Esophagus muscularis mucosa (tissue), 4 donors: Measurements from ENCODE around the gene EML3. TPM values are rescaled to one million over a fixed set of nuclear protein-coding genes. Genes with fewer than 3 reads are reported as not detected.

Experiments
- DNase-seq: peaks from one replicate; pipeline ENCODE4 v3.0.0-alpha.2; 2017; ENCODE audit errors: extremely low spot score
- H3K27ac ChIP-seq, 4 donors: fragments of 200-600 bp; sonication (generic); replicated peaks in 1 of 4; 1 replicate in 3 of 4; 2 replicates in 1 of 4; pipeline ENCODE4 v1.5.1; 2016 to 2019; ENCODE audit warnings: mild to moderate bottlenecking in 1 of 4
- H3K27me3 ChIP-seq, 4 donors: fragments of 200-600 bp; sonication (generic); one replicate each; pipeline versions ENCODE4 v1.5.1 to v1.6.0; 2016 to 2019
- H3K36me3 ChIP-seq, 4 donors: fragments of 200-600 bp; sonication (generic); one replicate each; pipeline ENCODE4 v1.5.1; 2016 to 2019
- H3K4me1 ChIP-seq, 4 donors: fragments of 200-600 bp; sonication (generic); one replicate each; pipeline ENCODE4 v1.5.1; 2016 to 2019
- H3K4me3 ChIP-seq, 4 donors: fragments of 200-600 bp; sonication (generic); 1 replicate in 2 of 4; 2 replicates in 2 of 4; pipeline ENCODE4 v1.5.1; 2016 to 2019; ENCODE audit warnings: mild to moderate bottlenecking in 4 of 4, moderate library complexity in 1 of 4
- H3K9me3 ChIP-seq, 4 donors: fragments of 200-600 bp; sonication (generic); 1 replicate in 3 of 4; 2 replicates in 1 of 4; pipeline ENCODE4 v1.5.1; 2016 to 2019
- EP300 ChIP-seq: sonication (generic); formaldehyde crosslinking; IDR thresholded peaks from one replicate; pipeline ENCODE4 v1.6.1; 2017; ENCODE audit warnings: antibody characterized with exemption
- POLR2A ChIP-seq: fragments of 450-650 bp; IDR thresholded peaks from one replicate; pipeline ENCODE4 v1.6.1; 2017; ENCODE audit warnings: antibody characterized with exemption, moderate library complexity, mild to moderate bottlenecking, low read depth
- POLR2AphosphoS5 ChIP-seq, 2 donors: sonication (generic); formaldehyde crosslinking; IDR thresholded peaks; one replicate each; pipeline ENCODE4 v1.6.1; 2017; ENCODE audit warnings: antibody characterized with exemption in 2 of 2
- WGBS: methylation state at CpG from one replicate; pipeline ENCODE4 v1.1.5; 2018; 5-methylcytosine and 5-hydroxymethylcytosine counted together
- intact Hi-C: fragments of 100-400 bp; cut with DNase I; formaldehyde crosslinking; loops from one replicate; pipeline ENCODE4 v1.15.1; 2023
- total RNA-seq, 4 donors: library from RNA; depleted of rRNA; stranded (reverse); fragments of >200 nt; gene quantifications; one replicate each; pipeline versions ENCODE4 v1.1.0 to v1.2.1, GENCODE V29; 2016
- TF ChIP-seq, protein P1 (sequence below), 3 experiments: fragments of 200-600 bp in 2 of 3; fragments of 450-650 bp in 1 of 3; sonication (generic) in 2 of 3; IDR thresholded peaks; one replicate each; pipeline ENCODE4 v1.5.1; 2017 to 2019; ENCODE audit warnings: antibody characterized with exemption in 3 of 3, mild to moderate bottlenecking in 2 of 3, moderate library complexity in 1 of 3

Gene EML3
- total RNA-seq, 4 donors from 2014 or later: 27.0 to 33.6 (median 29.0) TPM

DNA sequence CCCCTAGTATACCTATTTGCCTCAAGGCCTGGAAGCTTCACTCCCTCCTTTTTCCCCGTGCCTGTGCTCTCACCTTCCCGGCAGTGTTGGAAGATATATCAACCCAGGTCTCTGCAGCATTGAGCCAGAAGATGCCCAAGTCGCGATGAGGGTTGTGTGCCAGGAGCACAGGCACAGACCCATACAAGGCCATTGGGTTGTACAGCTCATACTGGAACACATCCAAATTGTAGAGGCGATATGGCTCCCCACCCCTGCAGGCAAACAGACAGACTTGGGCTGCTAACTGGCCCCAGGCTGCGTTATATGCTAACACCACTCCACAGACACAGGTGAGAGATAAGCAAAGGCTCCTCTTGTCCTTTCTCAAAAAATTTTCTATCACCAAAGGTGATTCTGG is 19.9 kb upstream of the EML3 start:
- no peak overlapping the region for H3K27ac ChIP-seq
- 82% methylated on average over 6 of the region's 6 CpGs for WGBS
- no peak for DNase-seq

DNA sequence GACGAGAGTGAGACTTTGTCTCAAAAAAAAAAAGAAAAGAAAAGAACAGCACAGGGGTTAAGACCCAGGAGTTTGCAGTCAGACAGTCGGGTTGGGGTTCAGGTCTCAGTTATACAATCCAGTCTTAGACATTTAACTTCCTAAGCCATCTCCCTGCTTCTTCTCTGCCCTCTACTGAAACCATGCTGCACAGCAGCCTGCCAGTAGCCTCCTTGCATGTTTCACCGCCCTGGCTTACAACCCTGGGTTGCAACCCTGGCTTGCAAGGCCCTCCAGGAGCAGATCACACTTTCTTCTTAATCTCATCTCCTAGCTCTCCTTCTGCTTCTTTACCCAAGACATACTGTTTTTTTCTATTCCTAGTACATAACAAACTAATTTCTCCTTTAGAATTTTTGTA is 15.1 kb upstream of the EML3 start:
- intact Hi-C loops: no loop called here
- 76% methylated on average over 3 of the region's 3 CpGs for WGBS
- Histone ChIP-seq H3K36me3 (peaks cover 68 to 82% (median 80%) of the 10 kb centered on the region in 4 donors), H3K4me3 (no peak overlapping the region), H3K9me3 (no peaks in the 10 kb centered on the region), H3K27me3 (no peaks in the 10 kb centered on the region), H3K27ac (no peak overlapping the region), H3K4me1 (peaks cover 0 to 7% (median 3%) of the 10 kb centered on the region in 4 donors)
- TF ChIP-seq EP300: no peak
- TF ChIP-seq, protein P1, sequence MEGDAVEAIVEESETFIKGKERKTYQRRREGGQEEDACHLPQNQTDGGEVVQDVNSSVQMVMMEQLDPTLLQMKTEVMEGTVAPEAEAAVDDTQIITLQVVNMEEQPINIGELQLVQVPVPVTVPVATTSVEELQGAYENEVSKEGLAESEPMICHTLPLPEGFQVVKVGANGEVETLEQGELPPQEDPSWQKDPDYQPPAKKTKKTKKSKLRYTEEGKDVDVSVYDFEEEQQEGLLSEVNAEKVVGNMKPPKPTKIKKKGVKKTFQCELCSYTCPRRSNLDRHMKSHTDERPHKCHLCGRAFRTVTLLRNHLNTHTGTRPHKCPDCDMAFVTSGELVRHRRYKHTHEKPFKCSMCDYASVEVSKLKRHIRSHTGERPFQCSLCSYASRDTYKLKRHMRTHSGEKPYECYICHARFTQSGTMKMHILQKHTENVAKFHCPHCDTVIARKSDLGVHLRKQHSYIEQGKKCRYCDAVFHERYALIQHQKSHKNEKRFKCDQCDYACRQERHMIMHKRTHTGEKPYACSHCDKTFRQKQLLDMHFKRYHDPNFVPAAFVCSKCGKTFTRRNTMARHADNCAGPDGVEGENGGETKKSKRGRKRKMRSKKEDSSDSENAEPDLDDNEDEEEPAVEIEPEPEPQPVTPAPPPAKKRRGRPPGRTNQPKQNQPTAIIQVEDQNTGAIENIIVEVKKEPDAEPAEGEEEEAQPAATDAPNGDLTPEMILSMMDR (IDR thresholded peaks at IDR 0.05): no peak
- no peak for TF ChIP-seq POLR2AphosphoS5 (IDR thresholded peaks at IDR 0.05)
- no peak for TF ChIP-seq POLR2A
- DNase-seq: no peak

More for the DNA sequence above, 19.9 kb upstream of the EML3 start:
- peaks cover 83 to 100% (median 99%) of the 10 kb centered on the region in 4 donors for H3K36me3 ChIP-seq
- no peaks in the 10 kb centered on the region for H3K9me3 ChIP-seq
- intact Hi-C loops: no loop called here
- H3K4me3 ChIP-seq: no peak overlapping the region
- TF ChIP-seq POLR2AphosphoS5 (IDR thresholded peaks at IDR 0.05) (no peak), EP300 (no peak), POLR2A (no peak)
- no peaks in the 10 kb centered on the region for H3K27me3 ChIP-seq
- peaks cover 0 to 8% (median 3%) of the 10 kb centered on the region in 4 donors for H3K4me1 ChIP-seq

DNA sequence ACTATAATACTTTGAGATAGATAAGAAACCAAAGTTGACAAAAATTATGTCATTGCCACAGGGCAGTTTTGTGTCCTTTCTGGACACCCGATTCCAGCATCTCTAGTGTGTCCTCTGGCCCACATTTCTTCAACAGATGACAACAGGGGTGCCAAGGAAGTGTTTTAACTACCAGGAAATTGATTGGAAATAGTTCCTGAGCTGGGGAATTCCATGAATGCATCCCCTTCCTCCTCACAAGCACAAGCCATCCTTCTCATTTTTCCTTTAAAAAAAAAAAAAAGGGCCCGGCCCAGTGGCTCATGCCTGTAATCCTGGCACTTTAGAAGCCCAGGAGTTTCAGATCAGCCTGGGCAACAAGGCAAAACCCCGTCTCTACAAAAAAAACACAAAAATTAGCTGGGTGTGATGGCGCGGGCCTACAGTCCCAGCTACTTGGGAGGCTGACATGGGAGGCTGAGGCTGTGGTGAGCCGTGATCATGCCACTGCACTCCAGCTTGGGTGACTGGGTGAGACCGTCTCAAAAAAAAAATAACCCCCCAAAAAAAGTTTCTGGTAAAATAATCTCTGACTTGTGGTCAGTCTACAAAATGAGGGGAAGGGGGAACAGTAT is 10.0 kb upstream of the EML3 start:
- 84% methylated on average over 7 of the region's 7 CpGs for WGBS
- Histone ChIP-seq H3K27me3 (no peaks in the 10 kb centered on the region), H3K36me3 (peaks cover 22 to 46% (median 33%) of the 10 kb centered on the region in 4 donors), H3K4me3 (peak overlapping the region; percentile 66 to 87 (median 76)), H3K4me1 (peaks cover 16 to 33% (median 23%) of the 10 kb centered on the region in 4 donors), H3K27ac (peak overlapping the region; percentile 83 to 91 (median 88)), H3K9me3 (no peaks in the 10 kb centered on the region)
- DNase-seq: no peak
- intact Hi-C loops: no loop called here
- TF ChIP-seq POLR2AphosphoS5 (IDR thresholded peaks at IDR 0.05): no peak
- TF ChIP-seq EP300: no peak
- TF ChIP-seq POLR2A: no peak
- TF ChIP-seq, protein P1 (IDR thresholded peaks at IDR 0.05): no peak

DNA sequence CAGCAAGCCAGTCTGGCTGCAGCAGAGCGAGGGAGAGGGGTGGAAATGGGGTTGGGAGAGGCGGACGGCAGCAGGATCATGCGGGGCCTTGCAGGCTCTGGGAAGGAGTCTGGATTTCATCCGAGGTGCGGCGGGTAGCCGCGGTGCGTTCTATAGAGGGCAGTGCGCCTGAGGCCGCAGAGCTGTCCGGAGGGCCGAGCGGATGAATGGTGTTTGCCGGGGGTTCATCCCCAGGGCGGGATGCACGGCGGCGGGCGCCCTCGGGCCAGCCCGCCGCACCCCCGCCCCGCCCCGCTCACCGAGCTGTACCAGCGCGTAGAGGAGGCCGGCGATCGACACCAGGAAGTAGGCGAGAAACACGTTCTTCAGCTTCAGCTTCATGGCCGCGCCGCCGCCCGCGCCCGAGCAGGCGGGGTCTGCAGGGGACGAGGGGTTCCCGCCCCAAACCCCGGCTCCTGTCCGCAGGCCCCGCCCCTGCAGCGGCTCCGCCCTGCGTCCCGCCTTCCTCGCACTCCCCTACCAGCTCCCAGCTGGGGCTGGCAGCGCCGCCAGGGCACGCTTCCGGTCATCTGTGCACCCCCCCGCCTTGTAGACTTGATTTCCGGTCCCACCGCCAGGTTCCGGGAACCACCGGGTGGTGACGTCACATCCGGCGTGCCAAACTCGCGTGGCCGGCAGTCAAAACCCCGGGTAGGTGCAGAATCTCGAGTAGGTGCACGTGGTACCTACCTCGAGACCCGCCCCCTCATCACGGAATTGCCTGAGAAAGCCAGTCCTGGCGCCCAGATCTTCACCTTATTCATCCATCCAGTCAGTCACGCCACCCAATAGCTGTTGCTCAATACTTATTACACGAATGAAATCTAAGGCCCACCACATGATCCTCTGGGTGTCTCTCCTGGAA is 9.2 kb upstream of the EML3 start, which contains the start of gene B3GAT3:
B3GAT3 (minus strand) TSS at position 420 of the 904 bp plus-strand sequence; CDS start at position 381, 39 bp downstream.
- peak; percentile 99 for DNase-seq
- Histone ChIP-seq H3K36me3 (peaks cover 18 to 46% (median 33%) of the 10 kb centered on the region in 4 donors), H3K4me1 (peaks cover 16 to 33% (median 23%) of the 10 kb centered on the region in 4 donors), H3K27me3 (no peaks in the 10 kb centered on the region), H3K9me3 (no peaks in the 10 kb centered on the region), H3K4me3 (peak within 1 kb of the TSS; percentile 66 to 87 (median 76)), H3K27ac (peak within 1 kb of the TSS; percentile 83 to 91 (median 88))
- 2% methylated on average over 27 of the region's 77 CpGs for WGBS
- intact Hi-C loops: no loop called here
- TF ChIP-seq EP300 (peak; percentile 85), POLR2AphosphoS5 (IDR thresholded peaks at IDR 0.05) (peak; percentile 96 to 98), POLR2A (peak; percentile 63)
- TF ChIP-seq, protein P1 (IDR thresholded peaks at IDR 0.05): peak in 1 of 3 experiments; percentile 25
